Colonic mucosa (tissue), 4 donors: ENCODE measurements around the gene LRCH1. TPM values are rescaled to one million over a fixed set of nuclear protein-coding genes. Genes with fewer than 3 reads are reported as not detected.

ENCODE experiments used
- DNase-seq: peaks from one replicate; pipeline ENCODE4 v3.0.0-alpha.2; 2020
- H3K27ac ChIP-seq: fragments of 200-600 bp; one replicate; pipeline ENCODE4 v1.8.0; 2021
- H3K27me3 ChIP-seq: fragments of 200-600 bp; one replicate; pipeline ENCODE4 v1.8.0; 2021
- H3K36me3 ChIP-seq: fragments of 200-600 bp; one replicate; pipeline ENCODE4 v1.8.0; 2021
- H3K4me1 ChIP-seq: fragments of 200-600 bp; one replicate; pipeline ENCODE4 v1.8.0; 2021; ENCODE audit warnings: mild to moderate bottlenecking
- H3K4me3 ChIP-seq: fragments of 200-600 bp; one replicate; pipeline ENCODE4 v1.8.0; 2021
- H3K9ac ChIP-seq, 2 donors: one replicate each; pipeline ENCODE4 v1.7.0; 2013; ENCODE audit warnings: control low read depth in 2 of 2, low read depth in 2 of 2, low read length in 2 of 2
- H3K9me3 ChIP-seq: fragments of 200-600 bp; one replicate; pipeline ENCODE4 v1.8.0; 2021
- intact Hi-C: fragments of 100-400 bp; cut with DNase I; formaldehyde crosslinking; loops from one replicate; pipeline ENCODE4 v1.14.1; 2022
- total RNA-seq, 2 donors: library from RNA; stranded (reverse); fragmentation: NEBNext Ultra II Directional in 1 of 2; extraction: Animal tissue kit (Norgen Biotek cat#: 25700) in 1 of 2; gene quantifications; one replicate each; pipeline ENCODE4 v1.2.1, GENCODE V29; 2021
- TF ChIP-seq, protein P1 (sequence below): fragments of 200-600 bp; IDR thresholded peaks from one replicate; pipeline ENCODE4 v1.8.0; 2022; ENCODE audit warnings: antibody characterized with exemption, mild to moderate bottlenecking
- donor health status: healthy.
- donor health status: DM: no; HTN: no; CAD: no.
- donor health status: DM: no; HTN: no; CAD: no.

The LRCH1 gene
- total RNA-seq, 2 donors from 2014 or later: 12.8 to 19.6 TPM

DNA sequence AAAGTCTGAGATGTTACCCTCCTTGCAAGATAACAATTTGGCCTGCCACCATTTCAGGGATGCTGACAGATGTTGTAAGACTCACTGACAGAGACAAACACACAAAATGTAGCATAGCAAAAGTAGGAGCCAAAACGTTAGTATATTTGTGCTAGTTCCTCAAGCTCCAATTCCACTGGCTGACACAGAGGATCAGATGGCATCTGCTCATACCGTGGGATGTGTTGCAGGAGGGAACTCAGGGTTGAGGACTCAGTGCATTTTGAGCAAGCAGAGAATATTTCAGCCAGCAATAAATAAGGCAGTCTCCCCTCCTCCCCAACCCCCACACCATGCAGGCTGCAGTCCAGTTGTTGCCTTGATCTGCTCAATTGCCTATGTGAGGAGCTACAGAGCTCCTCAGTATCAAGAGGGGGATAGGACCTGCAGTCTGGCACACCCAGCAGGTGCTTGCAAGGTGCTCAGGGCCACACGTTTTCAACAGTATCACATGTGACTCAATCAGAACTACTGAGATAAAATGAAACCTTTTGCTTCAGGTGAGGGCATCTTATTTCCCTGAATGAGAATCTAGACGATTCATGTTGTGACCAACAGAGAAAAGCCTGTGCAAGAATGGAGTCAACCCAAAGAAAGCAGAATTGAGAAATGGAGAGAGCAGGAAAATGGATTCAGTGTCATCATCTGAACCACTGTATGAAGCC is 23.6 kb upstream of the LRCH1 start:
- Histone ChIP-seq H3K27me3 (no peaks in the 10 kb centered on the region), H3K36me3 (no peaks in the 10 kb centered on the region), H3K9ac (no peak overlapping the region), H3K4me3 (no peak overlapping the region), H3K4me1 (no peaks in the 10 kb centered on the region), H3K9me3 (no peaks in the 10 kb centered on the region), H3K27ac (no peak overlapping the region)
- TF ChIP-seq, protein P1, sequence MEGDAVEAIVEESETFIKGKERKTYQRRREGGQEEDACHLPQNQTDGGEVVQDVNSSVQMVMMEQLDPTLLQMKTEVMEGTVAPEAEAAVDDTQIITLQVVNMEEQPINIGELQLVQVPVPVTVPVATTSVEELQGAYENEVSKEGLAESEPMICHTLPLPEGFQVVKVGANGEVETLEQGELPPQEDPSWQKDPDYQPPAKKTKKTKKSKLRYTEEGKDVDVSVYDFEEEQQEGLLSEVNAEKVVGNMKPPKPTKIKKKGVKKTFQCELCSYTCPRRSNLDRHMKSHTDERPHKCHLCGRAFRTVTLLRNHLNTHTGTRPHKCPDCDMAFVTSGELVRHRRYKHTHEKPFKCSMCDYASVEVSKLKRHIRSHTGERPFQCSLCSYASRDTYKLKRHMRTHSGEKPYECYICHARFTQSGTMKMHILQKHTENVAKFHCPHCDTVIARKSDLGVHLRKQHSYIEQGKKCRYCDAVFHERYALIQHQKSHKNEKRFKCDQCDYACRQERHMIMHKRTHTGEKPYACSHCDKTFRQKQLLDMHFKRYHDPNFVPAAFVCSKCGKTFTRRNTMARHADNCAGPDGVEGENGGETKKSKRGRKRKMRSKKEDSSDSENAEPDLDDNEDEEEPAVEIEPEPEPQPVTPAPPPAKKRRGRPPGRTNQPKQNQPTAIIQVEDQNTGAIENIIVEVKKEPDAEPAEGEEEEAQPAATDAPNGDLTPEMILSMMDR: no peak
- intact Hi-C loops: no loop called here
- DNase-seq: no peak

- Histone ChIP-seq H3K4me3 (no peak overlapping the region), H3K9me3 (no peaks in the 10 kb centered on the region), H3K36me3 (no peaks in the 10 kb centered on the region), H3K27me3 (no peaks in the 10 kb centered on the region), H3K27ac (no peak overlapping the region), H3K9ac (no peak overlapping the region), H3K4me1 (no peaks in the 10 kb centered on the region)
- DNase-seq: no peak
- intact Hi-C loops: no loop called here
- TF ChIP-seq, protein P1: no peak
These were observed 22.7 kb upstream of the LRCH1 start for GRCh38 chr13:46530084-46530935.

DNA sequence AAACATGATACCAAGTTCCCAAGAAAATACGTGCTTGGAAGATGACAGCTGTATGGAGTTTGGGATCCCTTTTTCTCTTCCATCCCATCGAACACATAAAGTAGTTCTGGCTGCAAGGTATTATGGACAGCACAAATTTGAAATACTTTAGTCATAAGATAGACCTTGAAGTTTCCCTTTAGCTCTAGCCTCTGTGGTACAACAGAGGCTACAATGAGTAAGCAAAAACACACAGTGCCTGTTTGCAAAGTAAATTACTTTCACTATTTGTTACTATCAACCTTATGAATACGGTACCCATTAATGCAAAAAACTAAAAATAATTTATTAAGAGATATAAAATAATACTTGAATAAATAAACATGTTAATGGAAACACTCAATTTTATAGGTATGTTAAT is 21.0 kb upstream of the LRCH1 start:
- H3K27ac ChIP-seq: no peak overlapping the region
- H3K9me3 ChIP-seq: no peaks in the 10 kb centered on the region
- no peaks in the 10 kb centered on the region for H3K36me3 ChIP-seq
- intact Hi-C loops: no loop called here
- no peaks in the 10 kb centered on the region for H3K27me3 ChIP-seq
- H3K4me1 ChIP-seq: no peaks in the 10 kb centered on the region
- TF ChIP-seq, protein P1: no peak
- no peak overlapping the region for H3K9ac ChIP-seq
- DNase-seq: no peak
- H3K4me3 ChIP-seq: no peak overlapping the region

GRCh38 chr13:46535002-46535401 is 18.0 kb upstream of the LRCH1 start:
- intact Hi-C loops: no loop called here
- TF ChIP-seq, protein P1: no peak
- H3K4me1 ChIP-seq: no peaks in the 10 kb centered on the region

DNA sequence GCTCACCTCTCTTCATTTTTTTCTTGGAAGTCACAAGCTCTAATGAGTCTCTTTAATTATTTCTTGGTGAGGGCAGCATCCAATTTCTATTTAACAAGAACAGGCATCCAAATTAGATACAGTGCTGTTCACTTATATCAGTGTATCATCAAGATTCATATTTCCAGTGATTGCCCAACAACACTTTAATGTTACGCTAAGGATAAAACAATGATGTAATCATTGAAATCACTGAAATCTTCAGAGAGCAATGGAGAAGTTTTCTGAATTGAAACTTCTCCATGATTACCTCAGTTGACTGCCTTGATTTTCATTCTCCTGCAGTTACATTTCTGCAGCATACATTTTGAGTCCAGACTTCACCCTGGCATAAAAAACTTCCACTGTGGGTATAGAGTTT is 17.1 kb upstream of the LRCH1 start:
- no peak for DNase-seq
- TF ChIP-seq, protein P1: no peak
- Histone ChIP-seq H3K4me1 (no peaks in the 10 kb centered on the region), H3K9ac (no peak overlapping the region), H3K36me3 (no peaks in the 10 kb centered on the region), H3K9me3 (no peaks in the 10 kb centered on the region), H3K27me3 (no peaks in the 10 kb centered on the region), H3K27ac (no peak overlapping the region), H3K4me3 (no peak overlapping the region)
- intact Hi-C loops: no loop called here

More at GRCh38 chr13:46535002-46535401, 18.0 kb upstream of the LRCH1 start:
- H3K36me3 ChIP-seq: no peaks in the 10 kb centered on the region
- no peak overlapping the region for H3K9ac ChIP-seq
- H3K27me3 ChIP-seq: no peaks in the 10 kb centered on the region
- no peak overlapping the region for H3K4me3 ChIP-seq
- no peak overlapping the region for H3K27ac ChIP-seq
- no peak for DNase-seq
- no peaks in the 10 kb centered on the region for H3K9me3 ChIP-seq
